HG03025 (cell line): ENCODE measurements around the gene ENDOG.
A peak's percentile ranks its signal among the peaks of the same experiment; 100 is the strongest.
"Not testable (repeated sequence)": the region's sequence is repeated elsewhere in the genome, so short reads cannot be mapped to it uniquely, and the experiment has no call there.

ENCODE experiments used
- ATAC-seq: cut with Tn5 transposase; IDR thresholded peaks from one replicate; pipeline ENCODE4 v1.9.1; 2021; ENCODE audit warnings: mild to moderate bottlenecking, moderate library complexity; ENCODE audit not compliant: unreplicated experiment, low FRiP score

ENDOG gene

GRCh38 chr9:128818099-128818838, at the start of gene ENDOG:
TSS of gene ENDOG (plus strand) at chr9:128818500. CDS start at chr9:128818685, 185 bp downstream.
- ATAC-seq = peak; percentile 72

- ATAC-seq = no peak
Observed at GRCh38 chr9:128768606-128769005, 49.7 kb upstream of the ENDOG start.

GRCh38 chr9:128770286-128771030, 47.8 kb upstream of the ENDOG start:
- no peak for ATAC-seq

- ATAC-seq = peak; percentile 24
Observed at GRCh38 chr9:128771094-128771721, 47.1 kb upstream of the ENDOG start.

GRCh38 chr9:128771745-128772519, 46.4 kb upstream of the ENDOG start, which contains the start of gene ZER1:
TSS of gene ZER1 (minus strand) at chr9:128771927. CDS start at chr9:128755565, 16,362 bp downstream.
- peak; percentile 82 for ATAC-seq

- no peak for ATAC-seq
Observed at GRCh38 chr9:128773049-128773448, 45.3 kb upstream of the ENDOG start.

GRCh38 chr9:128774804-128775203, 43.5 kb upstream of the ENDOG start:
- no peak for ATAC-seq

GRCh38 chr9:128780093-128780492, 38.2 kb upstream of the ENDOG start:
- not testable (repeated sequence) for ATAC-seq

- ATAC-seq = no peak
Observed at GRCh38 chr9:128781187-128782070, 36.9 kb upstream of the ENDOG start.

GRCh38 chr9:128782669-128783068, 35.6 kb upstream of the ENDOG start:
- no peak for ATAC-seq

- no peak for ATAC-seq
Observed at GRCh38 chr9:128785427-128785826, 32.9 kb upstream of the ENDOG start.

GRCh38 chr9:128786681-128787601, 31.4 kb upstream of the ENDOG start, which contains the start of gene TBC1D13:
TSS of gene TBC1D13 (plus strand) at chr9:128787253. CDS start at chr9:128787354, 101 bp downstream.
- peak; percentile 89 for ATAC-seq

- ATAC-seq = no peak
Observed at GRCh38 chr9:128787659-128788058, 30.6 kb upstream of the ENDOG start.

- no peak for ATAC-seq
Observed at GRCh38 chr9:128788445-128788844, 29.9 kb upstream of the ENDOG start.

GRCh38 chr9:128790536-128790935, 27.8 kb upstream of the ENDOG start:
- no peak for ATAC-seq

- ATAC-seq = no peak
Observed at GRCh38 chr9:128792134-128792533, 26.2 kb upstream of the ENDOG start.

- ATAC-seq = no peak
Observed at GRCh38 chr9:128792978-128793686, 25.2 kb upstream of the ENDOG start.

- ATAC-seq = not testable (repeated sequence)
Observed at GRCh38 chr9:128794961-128795360, 23.3 kb upstream of the ENDOG start.
